Measurements from ENCODE around the gene DIP2C.
"Not testable (repeated sequence)": the region's sequence is repeated elsewhere in the genome, so short reads cannot be mapped to it uniquely, and the experiment has no call there.

Gene DIP2C

DNA sequence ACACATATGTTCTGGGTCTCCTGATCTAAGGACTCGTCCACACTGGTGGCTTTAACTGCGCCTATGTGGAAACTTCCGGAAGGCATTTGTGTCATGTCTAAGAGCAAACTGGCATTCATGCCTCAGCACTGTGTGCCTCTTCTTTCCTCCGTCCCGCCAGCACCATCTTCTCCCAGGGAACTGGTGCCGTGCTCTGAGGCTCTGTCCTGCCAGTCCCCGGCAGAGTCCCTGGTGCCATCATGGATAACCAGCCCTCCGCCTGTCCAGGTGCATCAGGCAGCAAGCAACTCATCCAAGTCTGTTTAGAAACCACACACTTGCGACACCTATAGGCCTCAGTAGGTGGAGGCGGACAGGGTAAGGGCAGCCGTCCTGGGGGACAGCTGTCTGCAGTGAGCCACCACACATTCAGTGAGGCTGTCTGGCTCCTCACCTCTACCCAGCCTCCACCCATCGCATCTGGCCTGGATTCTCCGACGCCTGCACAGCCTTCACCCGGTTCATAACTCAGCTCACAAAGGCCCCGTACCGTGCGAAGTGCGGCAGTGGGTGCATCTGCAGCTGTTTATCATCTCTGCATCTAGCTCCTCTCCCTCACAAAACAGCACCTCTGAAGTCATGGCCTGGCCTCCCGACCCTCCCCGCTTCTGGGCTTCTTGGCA lies 162.7 kb downstream of the DIP2C start:
- DNase-seq: no peak

DNA sequence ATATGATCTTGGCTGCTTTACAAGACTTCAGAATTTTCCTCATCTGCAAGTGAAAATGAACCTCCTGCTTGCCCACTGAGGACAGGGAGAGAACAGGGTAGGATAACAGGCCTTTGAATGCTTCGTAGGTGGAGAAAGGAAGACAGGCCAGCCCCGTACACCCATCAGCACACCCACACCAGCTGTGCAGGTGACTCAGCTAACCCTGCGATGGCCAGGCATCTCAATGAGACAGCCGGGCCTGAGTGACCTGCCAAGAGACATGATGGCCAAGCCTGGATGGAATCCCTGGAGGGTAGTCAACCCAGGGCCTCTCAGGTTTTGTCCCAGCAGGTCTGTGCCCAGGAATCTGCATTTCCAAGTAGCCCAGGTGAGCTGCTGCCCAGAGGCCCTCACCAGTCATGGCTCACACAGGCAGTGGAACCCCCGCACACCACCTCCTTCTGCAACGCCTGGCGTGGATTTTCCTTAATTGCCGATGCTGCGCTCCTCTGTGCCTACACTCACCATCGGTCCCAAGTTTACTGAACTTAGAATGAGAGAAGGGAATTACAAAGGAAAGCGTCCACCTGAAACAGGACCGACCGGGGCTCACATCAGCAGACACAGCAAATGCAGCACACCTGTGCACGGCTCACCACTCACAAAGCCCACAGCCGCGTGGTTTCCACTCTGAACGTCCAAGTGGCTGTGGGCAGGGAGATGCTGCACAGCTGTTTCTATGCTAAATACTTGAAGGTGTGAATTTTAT lies 163.7 kb downstream of the DIP2C start:
- DNase-seq: no peak

DNA sequence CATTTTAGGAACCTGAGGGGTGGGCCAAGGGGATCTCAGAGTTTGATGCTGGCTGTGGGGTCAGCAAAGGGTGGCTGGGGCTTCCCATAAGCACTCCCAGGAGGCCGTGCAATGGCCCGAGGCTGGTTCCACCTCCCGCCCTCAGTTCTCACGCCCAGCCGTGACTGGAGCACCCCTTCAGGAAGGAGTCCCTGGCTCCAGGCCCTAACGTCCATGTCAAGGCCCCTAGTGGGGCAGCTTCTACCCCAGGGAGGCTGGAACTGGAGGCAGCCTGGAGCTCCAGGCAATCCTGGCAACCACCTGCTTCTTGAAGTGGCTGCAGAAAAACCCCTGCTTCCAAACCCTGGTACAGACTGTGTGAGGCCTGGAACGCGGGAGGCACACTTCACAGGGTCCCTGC lies 165.5 kb downstream of the DIP2C start:
- no peak for DNase-seq

DNA sequence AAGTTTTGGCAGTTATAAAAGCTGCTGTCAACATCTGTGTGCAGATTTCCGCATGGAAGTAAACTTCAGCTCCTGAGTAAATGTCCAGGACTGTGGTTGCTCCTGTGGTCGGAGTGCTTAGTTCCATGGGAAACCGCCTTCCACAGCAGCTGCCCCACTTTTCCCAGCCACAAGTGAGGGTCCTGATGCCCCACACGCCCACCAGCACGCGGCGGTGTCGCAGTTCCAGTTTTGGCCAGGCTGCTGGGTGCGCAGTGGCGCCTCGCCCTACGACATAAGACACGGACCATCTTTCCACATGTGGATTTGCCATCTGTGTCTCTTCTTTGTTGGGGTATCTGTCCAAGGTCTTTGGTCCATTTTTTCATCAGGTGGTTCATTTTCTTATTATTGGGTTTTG lies 167.1 kb downstream of the DIP2C start:
- DNase-seq: no peak

DNA sequence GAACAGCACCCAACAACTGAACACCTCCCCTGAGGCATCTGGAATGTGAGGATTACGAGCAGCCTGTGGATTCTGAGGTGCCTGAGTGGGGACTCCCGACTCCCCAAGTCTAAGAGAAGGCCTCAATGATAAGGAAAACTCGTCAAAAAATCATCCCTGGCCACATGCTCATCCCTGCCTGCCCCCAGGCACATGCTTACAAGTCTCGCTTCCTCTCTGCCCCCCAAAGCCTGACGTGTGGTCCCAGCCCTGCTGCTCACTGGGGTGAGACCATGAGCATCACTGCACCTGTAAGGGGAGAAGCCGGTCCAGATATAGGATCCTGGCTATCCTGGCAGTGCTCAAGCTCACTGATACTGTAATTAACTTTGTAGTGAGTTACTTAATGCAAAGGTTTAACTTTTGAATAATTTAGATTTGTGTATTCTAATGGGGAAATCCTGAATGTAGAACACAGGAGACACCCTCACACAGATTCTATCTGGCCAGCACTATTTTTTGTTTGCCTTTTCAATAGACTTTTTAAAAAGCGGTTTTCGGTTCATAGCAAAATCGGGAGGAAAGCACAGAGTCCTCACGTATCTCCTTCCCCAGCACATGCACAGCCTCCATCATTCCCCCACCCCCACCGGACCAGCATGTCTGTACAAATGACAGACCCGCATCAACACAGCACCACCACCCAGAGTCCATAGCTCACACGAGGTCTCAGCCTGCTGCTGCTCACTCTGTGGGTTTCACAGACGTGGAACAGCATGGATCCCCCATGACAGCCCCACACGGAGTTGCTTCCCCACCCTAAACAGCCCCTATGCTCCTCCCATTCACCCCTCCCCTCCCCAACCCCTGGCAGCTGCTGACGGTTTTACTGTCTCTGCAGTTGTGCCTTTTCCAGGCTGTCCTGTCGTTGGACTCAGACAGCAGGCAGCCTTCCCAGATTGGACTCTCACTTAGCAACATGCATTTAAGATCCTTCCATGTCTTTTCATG lies 167.9 kb downstream of the DIP2C start:
- DNase-seq: no peak

DNA sequence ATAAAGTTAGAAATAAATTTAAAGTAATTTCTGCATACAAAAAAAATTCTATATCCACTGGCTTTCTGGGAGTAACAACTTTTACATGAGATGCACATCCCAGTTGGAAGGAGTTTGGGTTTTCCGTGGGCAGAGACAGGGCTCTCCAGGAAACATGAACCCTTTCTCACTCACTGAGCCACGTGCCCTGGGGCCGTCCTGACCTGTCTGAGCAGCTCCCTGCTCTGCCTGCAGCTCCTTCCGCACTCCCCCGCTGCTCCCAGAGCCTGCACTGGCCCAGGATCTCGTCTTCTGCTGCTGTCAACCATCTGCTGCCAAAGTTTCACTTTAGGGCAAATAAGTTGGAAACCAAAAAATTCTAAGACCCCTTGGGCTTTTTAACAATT lies 169.1 kb downstream of the DIP2C start:
- no peak for DNase-seq

DNA sequence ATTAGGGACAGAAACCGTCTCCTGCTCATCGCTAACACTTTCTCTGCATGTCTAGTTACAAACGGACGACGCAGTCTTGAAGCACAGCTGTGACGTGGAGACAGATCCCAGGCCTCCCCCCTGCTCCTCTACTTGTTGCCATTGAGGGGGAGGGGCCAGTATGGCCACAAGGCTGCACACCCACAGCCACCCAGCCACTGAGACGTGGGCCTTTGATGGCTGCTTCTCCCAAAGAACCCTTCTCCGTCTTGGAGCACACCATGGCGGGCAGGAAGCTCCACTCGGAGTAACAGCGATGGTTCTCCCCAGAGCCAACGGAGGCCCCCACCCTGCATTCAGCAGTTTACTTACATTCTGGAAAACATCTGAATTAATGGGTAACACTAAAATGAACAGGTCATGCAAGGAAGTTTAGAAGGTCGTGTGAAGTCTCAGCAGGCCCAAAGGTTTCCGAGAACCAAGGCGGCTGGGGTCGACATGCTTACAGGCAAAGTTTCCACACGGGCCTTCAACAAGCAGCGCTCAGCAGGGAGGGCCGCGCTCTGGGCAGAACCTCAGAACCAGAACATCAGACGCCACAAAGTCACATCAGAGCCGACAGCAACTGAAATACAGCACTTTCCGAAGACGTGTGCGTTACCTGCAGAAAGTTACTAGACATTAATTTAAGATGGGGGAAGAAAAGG lies 169.6 kb downstream of the DIP2C start:
- DNase-seq: no peak

DNA sequence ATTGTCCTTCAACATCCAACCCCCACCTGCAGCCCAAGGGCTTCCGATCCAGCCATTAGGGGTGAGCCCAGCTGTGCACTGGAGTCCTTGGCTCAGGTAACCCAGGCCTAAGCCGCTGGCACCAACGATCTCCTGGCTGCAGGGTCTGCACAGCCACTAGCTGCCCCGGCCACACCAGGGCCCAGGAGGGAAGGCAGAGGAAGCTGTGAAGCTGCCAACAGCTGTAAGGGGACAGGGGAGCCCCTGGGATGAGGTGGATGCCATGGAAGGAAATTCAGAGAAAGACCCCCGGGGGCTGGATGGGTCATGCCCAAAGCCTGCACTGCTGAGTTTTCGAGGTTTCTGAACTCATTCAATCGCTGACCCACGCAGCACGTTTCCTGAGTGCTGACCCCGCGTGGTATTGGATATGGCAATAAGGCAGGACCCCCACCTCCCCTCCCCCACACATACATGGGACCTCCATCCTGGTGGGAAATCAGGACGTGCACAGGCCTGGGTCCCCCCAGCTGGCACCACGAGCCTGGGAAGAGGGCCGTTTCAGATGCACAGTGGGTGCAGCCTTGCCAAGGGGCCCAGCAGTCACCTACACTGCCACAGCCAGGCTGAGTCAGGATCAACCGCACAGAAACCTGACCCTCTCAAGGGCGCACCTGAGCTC lies 170.3 kb downstream of the DIP2C start:
- no peak for DNase-seq

DNA sequence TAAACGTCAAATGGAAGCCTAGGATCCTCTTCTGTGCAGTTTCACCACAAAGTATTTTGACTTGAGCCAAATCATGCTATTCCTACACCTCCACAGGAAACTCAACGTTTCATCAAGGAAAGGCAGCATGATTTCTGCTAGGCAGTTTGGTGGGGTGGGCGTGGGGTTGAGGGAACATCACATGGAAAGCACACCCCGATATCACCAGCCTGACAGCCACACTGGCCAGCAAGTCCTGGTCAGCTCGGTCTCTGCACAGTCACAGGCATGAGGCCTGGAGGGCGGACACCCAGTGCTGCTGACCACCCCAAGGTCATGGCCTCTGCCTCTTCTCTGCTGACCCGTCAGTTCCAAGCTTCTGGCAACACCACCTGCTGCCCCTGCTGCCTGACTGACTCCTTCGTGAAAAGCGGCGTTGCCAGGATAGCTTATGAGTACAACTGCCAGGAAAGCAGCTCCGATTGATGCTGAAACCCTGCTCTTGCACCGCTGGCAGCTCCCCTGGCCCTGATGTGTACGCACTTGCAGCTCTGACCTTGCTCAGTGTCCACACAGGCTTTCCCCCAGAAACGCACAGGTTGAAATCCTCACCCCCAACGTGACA lies 171.5 kb downstream of the DIP2C start:
- no peak for DNase-seq

DNA sequence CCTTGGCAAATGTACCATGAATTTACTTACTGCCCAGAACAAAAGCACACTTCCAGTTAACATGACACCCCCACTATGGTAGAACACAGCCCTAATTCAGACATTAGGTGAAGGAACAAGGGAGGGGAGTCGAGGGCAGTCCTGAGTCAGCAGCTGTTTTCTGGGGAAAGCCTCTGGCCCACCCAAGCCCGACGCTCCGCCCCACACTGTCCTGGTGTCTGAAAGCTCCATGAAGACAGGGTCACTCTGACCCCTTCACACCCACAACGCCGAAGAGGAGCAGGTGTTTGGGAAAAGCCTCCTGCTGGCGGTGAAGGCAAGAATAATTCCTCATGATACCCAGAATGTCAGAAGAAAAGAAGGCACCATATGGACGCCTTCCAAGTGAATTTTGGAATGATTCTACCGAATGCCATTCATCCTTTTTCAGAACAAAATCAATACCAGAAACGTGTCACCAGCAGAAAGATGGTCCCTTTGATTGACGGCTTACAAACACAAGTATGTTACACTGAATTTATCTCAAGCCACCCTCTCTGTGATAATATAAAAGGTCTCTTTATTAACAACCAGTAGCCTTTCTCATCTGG lies 172.1 kb downstream of the DIP2C start:
- DNase-seq: no peak

DNA sequence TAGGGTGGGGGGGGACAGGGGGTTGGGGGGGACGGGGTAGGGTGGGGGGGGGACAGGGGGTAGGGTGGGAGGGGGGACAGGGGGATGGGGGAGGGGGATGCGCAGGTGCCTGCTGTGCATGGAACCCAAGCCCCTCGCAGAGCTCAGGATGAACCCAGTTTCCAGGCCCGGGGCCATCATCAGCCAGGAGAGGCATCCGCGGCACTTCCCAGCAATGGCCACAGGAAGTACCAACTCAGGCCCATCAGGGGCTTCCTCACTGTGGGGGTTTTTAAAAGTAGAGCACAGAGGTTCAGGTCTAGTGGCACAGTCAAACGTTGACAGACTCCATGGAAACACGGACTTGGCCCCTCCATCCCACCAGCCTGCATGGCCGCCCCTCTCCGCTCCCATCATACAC lies 172.7 kb downstream of the DIP2C start:
- no peak for DNase-seq

DNA sequence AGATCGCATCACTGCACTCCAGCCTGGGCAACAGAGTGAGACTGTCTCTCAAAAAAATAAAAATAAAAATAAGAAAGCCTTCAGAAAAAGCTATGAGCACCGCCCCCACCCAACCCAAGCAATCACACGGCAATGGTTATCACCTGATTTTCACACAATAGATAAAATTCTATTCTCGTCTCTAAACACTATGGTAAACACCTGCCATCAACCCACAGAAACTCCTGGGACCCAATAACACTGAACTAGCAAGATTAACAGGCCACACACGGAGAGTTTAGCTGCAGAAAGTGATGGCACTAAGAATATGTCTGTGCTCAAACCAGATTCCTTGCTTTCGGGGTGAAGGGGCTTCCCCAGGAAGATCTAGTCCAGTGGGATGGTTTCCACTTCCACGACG lies 173.8 kb downstream of the DIP2C start:
- DNase-seq: no peak

DNA sequence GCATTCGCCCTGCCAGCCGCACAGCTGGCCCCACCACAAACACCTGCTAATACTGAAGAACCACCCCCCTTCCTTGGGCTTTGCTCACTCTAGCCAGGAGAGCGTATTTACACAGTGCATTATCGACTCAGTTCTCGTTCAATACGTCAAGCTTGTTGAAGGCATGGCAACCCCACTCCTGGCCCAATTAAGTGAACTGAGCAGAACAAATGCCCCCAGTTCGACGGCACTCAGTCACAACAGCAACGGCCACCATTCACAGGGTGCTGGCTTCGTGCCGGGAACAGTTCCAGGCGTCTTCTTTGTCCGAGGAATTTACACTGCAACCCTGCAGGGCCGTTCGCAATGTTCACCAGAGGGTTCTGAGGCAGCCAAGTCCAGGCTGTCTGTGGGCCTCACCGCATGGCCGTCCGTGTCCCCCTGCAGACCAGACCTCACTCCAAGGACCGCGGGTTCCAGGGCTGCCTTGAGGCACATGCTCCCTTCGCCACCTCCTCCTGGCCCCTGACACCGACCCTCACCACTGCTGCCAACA lies 175.3 kb downstream of the DIP2C start:
- DNase-seq: no peak

DNA sequence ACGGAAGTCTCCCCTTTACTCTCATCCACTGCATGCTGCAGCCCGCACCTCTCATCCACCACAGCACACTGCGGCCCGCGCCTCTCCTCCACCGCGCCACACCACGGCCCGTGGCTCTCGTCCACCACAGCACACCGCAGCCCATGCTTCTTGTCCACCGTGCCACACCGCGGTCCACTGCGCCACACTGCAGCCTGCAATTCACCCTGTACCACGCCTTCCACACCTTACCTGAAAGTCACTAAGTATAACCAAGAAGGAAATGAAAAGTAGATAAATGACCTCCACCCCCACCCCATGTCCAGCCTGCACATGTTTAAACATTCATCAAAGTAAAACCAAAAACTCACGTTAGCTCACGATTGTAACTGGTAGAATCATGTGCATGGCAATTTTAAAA lies 176.1 kb downstream of the DIP2C start:
- no peak for DNase-seq

DNA sequence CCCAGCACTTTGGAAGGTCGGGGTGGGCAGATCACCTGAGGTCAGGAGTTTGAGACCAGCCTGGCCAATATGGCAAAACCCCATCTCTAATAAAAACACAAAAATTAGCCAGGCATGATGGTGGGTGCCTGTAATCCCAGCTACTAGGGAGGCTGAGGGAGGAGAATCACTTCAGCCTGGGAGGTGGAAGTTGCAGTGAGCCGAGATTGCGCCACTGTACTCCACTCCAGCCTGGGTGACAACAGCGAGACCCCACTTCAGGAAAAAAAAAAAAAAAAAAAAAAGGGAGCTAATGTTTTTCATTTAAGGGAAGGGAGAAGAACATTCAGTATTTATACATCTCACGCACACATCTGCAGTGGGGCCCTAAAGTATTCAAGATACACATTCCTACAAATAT lies 176.8 kb downstream of the DIP2C start:
- not testable (repeated sequence) for DNase-seq

DNA sequence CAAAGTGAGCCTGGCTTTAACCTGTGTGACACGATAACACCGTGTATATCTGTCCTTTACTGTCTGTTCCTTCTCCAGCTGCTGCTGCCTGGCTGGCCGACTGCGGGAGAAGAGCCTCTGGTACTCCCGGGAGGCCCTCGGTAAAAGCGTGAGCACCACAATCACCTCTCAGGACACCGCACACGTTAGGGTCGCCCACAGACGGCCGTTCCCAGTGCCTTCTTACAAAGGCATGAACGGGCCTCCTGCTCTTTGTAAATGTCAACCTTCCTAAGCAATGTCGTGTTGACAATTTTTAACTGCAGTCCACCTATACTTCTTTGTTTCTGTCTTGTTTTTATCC lies 177.6 kb downstream of the DIP2C start:
- no peak for DNase-seq

DNA sequence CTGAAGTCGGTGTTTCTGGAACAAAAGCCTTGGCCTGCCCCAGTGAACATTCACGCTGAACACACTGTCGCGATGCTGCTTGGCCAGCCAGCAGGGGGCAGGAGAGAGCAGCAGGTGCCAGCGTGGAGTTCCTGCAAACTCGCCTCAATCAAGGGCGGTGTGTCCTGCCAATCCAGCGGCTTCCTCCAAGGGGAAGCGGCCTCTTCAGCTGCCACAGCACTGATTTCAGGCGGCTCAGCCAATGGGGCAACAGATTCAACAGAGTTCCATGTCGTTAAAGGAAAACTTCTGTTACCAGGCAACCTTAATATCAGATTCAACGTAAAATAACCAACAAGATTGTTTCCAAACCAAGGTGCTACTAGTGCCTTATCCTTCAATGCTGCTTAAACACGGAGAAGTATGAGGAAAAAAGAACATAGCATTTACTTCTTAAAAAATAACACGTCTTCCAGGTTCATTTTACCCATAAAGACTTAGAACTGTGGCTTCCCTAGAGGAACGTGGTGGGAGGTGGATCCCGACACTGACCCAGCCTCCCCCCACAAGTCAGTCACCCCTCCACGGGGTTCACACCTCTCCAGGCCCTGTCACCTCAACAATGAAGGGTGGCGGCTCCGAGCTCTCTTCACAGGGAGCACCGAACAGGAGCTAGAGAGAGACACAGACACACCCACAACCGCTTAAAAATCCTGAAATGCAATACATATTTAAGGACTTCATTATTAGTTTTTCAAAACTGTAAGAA lies 178.2 kb downstream of the DIP2C start:
- DNase-seq: peak; percentile 92

DNA sequence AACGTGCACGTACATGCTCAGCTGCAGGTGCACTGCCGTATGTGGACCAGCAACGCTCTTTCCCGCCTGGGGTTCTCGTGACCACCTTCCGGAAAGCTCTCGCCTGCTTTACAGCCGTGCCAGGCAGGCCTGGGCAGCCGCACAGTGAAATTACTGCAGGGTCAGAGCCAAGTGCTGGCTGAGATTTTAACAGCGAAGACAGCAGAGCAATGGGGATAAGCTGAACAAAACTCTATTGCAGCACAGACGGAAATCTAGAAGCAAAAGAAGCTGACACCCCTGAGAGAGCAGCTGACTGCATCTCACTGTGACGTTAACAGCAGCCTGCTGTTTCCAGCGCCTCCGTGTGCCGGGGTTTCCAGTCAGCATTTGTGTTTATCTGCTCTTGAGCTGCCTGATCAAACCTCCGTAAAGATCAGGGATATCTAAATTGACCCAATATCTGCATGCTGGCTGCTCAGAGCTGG lies 179.0 kb downstream of the DIP2C start:
- no peak for DNase-seq

DNA sequence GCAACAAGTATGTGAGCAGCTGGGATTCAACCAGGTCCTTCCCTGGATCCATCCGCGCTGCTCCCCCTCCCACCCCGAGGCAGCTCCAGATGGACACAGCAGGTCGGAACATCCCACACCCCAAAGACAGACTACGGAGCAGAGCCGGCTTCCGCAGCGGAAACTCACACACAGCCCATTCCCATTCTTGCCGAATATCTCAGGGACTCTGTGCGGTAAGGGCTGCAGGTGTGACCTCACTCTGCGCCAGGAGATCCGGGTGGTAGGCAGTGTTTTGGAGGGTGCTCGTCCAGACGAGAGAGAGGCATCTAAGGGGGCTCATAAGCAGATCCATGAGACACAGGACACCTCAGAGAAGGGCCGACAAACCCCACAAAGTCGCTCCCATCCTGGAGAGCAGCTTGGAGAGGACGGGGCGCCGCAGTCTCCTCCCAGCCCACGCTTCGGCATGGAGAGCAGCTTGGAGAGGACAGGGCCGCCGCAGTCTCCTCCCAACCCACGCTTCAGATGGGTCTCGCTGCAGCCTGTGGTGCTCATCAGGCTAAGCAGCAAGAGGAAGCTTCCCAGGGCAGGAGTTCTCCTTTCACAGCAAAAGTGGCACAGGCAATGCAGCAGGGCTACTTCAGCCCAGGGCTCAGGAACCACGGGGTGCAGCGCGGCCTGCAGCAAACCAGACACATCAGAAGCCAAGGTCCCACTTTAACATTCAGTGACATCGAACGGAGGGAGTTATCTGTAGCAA lies 179.9 kb downstream of the DIP2C start:
- no peak for DNase-seq

DNA sequence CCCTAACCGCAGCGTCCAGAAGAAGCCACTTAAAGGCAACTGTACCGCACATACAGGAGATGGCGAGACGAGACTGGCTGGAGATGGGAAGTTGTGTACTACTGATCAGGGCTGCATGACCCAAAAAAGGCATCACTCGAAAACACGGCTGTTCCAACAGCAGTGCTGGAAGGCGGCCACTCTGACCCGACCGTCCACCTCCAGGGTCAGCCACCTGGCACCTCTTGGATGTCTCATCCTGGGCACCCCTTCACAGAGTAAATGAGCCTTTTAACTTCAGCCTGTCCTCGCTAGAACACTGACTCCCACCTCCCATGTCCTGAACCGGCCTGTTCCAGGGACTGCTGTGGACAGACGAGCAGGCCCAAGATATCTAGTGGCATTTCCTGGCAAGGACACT lies 180.7 kb downstream of the DIP2C start:
- DNase-seq: no peak
